ENCODE measurements around the gene KLF6. TPM values are rescaled to one million over a fixed set of nuclear protein-coding genes. Genes with fewer than 3 reads are reported as not detected.
A peak's percentile ranks its signal among the peaks of the same experiment; 100 is the strongest.

KLF6 gene
- total RNA-seq, 1 experiment from 2014 or later: 27.9 TPM

DNA sequence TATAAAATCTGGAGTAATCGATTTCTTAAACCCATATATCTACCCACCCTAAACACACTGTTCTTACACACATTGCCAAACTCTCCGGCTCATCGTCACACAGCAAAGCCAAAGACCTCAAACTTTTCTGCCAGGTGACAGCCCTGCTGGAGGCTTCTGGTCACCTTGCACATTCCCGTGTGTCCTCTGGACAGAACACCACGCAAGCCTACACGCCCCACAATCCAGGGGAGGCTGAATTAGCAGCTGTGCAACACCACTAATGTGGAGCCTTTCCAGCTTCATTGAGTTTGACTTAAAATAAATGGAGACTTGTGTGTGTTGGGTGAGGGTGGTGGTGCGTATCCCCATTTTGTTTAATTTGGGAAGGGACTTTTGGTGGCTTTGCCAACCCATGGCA lies 38.4 kb downstream of the KLF6 start:
- Mint-ChIP-seq H3K4me1 (peaks cover 29% of the 10 kb centered on the region), H3K4me3 (no peak overlapping the region), H3K9me3 (peaks cover 9% of the 10 kb centered on the region), H3K27ac (no peak overlapping the region), H3K27me3 (ENCODE audit: low read depth) (no peaks in the 10 kb centered on the region; the same call in 1 of the 2 replicates), H3K36me3 (0 out of 2 replicates have a peak, but pooled peaks cover 5% of the 10 kb centered on the region)
- TF ChIP-seq, protein P1, sequence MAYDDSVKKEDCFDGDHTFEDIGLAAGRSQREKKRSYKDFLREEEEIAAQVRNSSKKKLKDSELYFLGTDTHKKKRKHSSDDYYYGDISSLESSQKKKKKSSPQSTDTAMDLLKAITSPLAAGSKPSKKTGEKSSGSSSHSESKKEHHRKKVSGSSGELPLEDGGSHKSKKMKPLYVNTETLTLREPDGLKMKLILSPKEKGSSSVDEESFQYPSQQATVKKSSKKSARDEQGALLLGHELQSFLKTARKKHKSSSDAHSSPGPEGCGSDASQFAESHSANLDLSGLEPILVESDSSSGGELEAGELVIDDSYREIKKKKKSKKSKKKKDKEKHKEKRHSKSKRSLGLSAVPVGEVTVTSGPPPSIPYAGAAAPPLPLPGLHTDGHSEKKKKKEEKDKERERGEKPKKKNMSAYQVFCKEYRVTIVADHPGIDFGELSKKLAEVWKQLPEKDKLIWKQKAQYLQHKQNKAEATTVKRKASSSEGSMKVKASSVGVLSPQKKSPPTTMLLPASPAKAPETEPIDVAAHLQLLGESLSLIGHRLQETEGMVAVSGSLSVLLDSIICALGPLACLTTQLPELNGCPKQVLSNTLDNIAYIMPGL (CRISPR knock-in tag; IDR thresholded peaks at IDR 0.05): no peak
- CTCF ChIA-PET: interaction anchor here (1.1 kb wide), 1 partner anchor 12 kb away, joined by 3 read pairs; no protein-coding TSS in a partner anchor
- POLR2A ChIA-PET: no interaction called here
- DNase-seq (ENCODE audit: low spot score) (no peak), ATAC-seq (no peak)

GRCh38 chr10:3745521-3745920 lies 39.5 kb downstream of the KLF6 start:
- CTCF ChIA-PET: interaction anchor here (1.1 to 1.3 kb wide), 2 partner anchors 10 to 26 kb away, joined by 3 read pairs; no protein-coding TSS in a partner anchor
- POLR2A ChIA-PET: no interaction called here
- no peak for TF ChIP-seq ZNF532 (CRISPR knock-in tag; IDR thresholded peaks at IDR 0.05; ENCODE audit: borderline replicate concordance)
- TF ChIP-seq, protein P2, sequence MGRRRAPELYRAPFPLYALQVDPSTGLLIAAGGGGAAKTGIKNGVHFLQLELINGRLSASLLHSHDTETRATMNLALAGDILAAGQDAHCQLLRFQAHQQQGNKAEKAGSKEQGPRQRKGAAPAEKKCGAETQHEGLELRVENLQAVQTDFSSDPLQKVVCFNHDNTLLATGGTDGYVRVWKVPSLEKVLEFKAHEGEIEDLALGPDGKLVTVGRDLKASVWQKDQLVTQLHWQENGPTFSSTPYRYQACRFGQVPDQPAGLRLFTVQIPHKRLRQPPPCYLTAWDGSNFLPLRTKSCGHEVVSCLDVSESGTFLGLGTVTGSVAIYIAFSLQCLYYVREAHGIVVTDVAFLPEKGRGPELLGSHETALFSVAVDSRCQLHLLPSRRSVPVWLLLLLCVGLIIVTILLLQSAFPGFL (CRISPR knock-in tag; IDR thresholded peaks at IDR 0.05; ENCODE audit: borderline replicate concordance): no peak
- no peak for TF ChIP-seq SOX15 (CRISPR knock-in tag; IDR thresholded peaks at IDR 0.05)
- TF ChIP-seq, protein P3, sequence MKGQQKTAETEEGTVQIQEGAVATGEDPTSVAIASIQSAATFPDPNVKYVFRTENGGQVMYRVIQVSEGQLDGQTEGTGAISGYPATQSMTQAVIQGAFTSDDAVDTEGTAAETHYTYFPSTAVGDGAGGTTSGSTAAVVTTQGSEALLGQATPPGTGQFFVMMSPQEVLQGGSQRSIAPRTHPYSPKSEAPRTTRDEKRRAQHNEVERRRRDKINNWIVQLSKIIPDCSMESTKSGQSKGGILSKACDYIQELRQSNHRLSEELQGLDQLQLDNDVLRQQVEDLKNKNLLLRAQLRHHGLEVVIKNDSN (CRISPR knock-in tag; IDR thresholded peaks at IDR 0.05): no peak
- no peak for TF ChIP-seq ATF1 (CRISPR knock-in tag; IDR thresholded peaks at IDR 0.05)
- TF ChIP-seq CREM (CRISPR knock-in tag; IDR thresholded peaks at IDR 0.05): no peak
- no peak for TF ChIP-seq ZNF219 (CRISPR knock-in tag; IDR thresholded peaks at IDR 0.05; ENCODE audit: borderline replicate concordance)
- TF ChIP-seq ESRRA (CRISPR knock-in tag; IDR thresholded peaks at IDR 0.05; ENCODE audit: borderline replicate concordance): no peak
- no peak for TF ChIP-seq IRF1 (CRISPR knock-in tag; IDR thresholded peaks at IDR 0.05)
- TF ChIP-seq NR1H2 (CRISPR knock-in tag; IDR thresholded peaks at IDR 0.05): no peak
- TF ChIP-seq GRHL2 (CRISPR knock-in tag; IDR thresholded peaks at IDR 0.05; ENCODE audit: insufficient replicate concordance, severe bottlenecking): no peak
- TF ChIP-seq, protein P4, sequence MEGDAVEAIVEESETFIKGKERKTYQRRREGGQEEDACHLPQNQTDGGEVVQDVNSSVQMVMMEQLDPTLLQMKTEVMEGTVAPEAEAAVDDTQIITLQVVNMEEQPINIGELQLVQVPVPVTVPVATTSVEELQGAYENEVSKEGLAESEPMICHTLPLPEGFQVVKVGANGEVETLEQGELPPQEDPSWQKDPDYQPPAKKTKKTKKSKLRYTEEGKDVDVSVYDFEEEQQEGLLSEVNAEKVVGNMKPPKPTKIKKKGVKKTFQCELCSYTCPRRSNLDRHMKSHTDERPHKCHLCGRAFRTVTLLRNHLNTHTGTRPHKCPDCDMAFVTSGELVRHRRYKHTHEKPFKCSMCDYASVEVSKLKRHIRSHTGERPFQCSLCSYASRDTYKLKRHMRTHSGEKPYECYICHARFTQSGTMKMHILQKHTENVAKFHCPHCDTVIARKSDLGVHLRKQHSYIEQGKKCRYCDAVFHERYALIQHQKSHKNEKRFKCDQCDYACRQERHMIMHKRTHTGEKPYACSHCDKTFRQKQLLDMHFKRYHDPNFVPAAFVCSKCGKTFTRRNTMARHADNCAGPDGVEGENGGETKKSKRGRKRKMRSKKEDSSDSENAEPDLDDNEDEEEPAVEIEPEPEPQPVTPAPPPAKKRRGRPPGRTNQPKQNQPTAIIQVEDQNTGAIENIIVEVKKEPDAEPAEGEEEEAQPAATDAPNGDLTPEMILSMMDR (IDR thresholded peaks at IDR 0.05): no peak
- TF ChIP-seq, protein P5, sequence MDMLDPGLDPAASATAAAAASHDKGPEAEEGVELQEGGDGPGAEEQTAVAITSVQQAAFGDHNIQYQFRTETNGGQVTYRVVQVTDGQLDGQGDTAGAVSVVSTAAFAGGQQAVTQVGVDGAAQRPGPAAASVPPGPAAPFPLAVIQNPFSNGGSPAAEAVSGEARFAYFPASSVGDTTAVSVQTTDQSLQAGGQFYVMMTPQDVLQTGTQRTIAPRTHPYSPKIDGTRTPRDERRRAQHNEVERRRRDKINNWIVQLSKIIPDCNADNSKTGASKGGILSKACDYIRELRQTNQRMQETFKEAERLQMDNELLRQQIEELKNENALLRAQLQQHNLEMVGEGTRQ (CRISPR knock-in tag; IDR thresholded peaks at IDR 0.05): no peak
- no peak for TF ChIP-seq FOXP1 (CRISPR knock-in tag; IDR thresholded peaks at IDR 0.05; ENCODE audit: borderline replicate concordance)
- TF ChIP-seq, protein P1 (CRISPR knock-in tag; IDR thresholded peaks at IDR 0.05): no peak
- TF ChIP-seq MXD4 (CRISPR knock-in tag; IDR thresholded peaks at IDR 0.05; ENCODE audit: borderline replicate concordance): no peak
- no peak for TF ChIP-seq ATF2 (CRISPR knock-in tag; IDR thresholded peaks at IDR 0.05; ENCODE audit: borderline replicate concordance, low read depth)

More at GRCh38 chr10:3745521-3745920, 39.5 kb downstream of the KLF6 start:
- Mint-ChIP-seq H3K4me1 (peaks cover 29% of the 10 kb centered on the region), H3K27me3 (ENCODE audit: low read depth) (no peaks in the 10 kb centered on the region; the same call in 1 of the 2 replicates), H3K36me3 (peaks cover 9% of the 10 kb centered on the region; the same call in 1 of the 2 replicates), H3K9me3 (peaks cover 9% of the 10 kb centered on the region), H3K27ac (peak overlapping the region; percentile 3), H3K4me3 (no peak overlapping the region)
- no peak for ATAC-seq
- DNase-seq (ENCODE audit: low spot score): no peak
